Common myeloid progenitor, CD34-positive (primary cell): ENCODE results near the gene LSM10.

Experiments
- CTCF ChIA-PET: fragments of 350-600 bp; sonication (Branson Sonifier 250); formaldehyde crosslinking; loops from one replicate; lab custom pipeline; 2021; ENCODE audit warnings: antibody characterized with exemption; lab: Charles Lee
- POLR2A ChIA-PET: fragments of 350-600 bp; sonication (Branson Sonifier 250); formaldehyde crosslinking; loops from one replicate; lab custom pipeline; 2021; ENCODE audit warnings: antibody characterized with exemption; lab: Charles Lee
- DNase-seq, 3 donors: peaks; one replicate each; pipeline versions ENCODE4 v3.0.0 to v3.0.0-alpha.2; 2013
- H3K27ac ChIP-seq, 2 experiments: 1 replicate in 1 of 2; 2 replicates in 1 of 2; pipeline ENCODE4 v1.7.0; 2013; ENCODE audit warnings: inconsistent platforms in 2 of 2, low read length in 2 of 2, mild to moderate bottlenecking in 2 of 2, low read depth in 1 of 2, moderate library complexity in 1 of 2; ENCODE audit not compliant: severe bottlenecking in 2 of 2, insufficient read depth in 1 of 2, poor library complexity in 1 of 2
- H3K27me3 ChIP-seq, 5 experiments: replicated peaks in 2 of 5; 1 replicate in 3 of 5; 2 replicates in 2 of 5; pipeline versions ENCODE4 v1.6.1 to v1.7.0; 2013; ENCODE audit warnings: low read length in 4 of 5, mild to moderate bottlenecking in 2 of 5, moderate library complexity in 2 of 5, inconsistent platforms in 1 of 5; ENCODE audit not compliant: insufficient read depth in 5 of 5, control insufficient read depth in 4 of 5
- H3K36me3 ChIP-seq, 4 experiments: 1 replicate in 2 of 4; 2 replicates in 2 of 4; pipeline versions ENCODE4 v1.6.1 to v1.7.0; 2013; ENCODE audit warnings: low read length in 3 of 4, control low read depth in 1 of 4, mild to moderate bottlenecking in 1 of 4; ENCODE audit not compliant: control insufficient read depth in 4 of 4, insufficient read depth in 4 of 4
- H3K4me1 ChIP-seq, 4 experiments: 1 replicate in 3 of 4; 2 replicates in 1 of 4; pipeline versions ENCODE4 v1.6.1 to v1.7.1; 2013; ENCODE audit warnings: low read length in 3 of 4, mild to moderate bottlenecking in 3 of 4, control low read depth in 1 of 4, inconsistent platforms in 1 of 4, moderate library complexity in 1 of 4; ENCODE audit not compliant: control insufficient read depth in 4 of 4, insufficient read depth in 4 of 4; ENCODE audit errors: control extremely low read depth in 1 of 4
- H3K4me3 ChIP-seq, 7 experiments: 1 replicate in 4 of 7; 2 replicates in 3 of 7; pipeline versions ENCODE4 v1.5.1 to v1.7.0; 2013; ENCODE audit warnings: mild to moderate bottlenecking in 7 of 7, low read length in 6 of 7, moderate library complexity in 6 of 7, inconsistent platforms in 2 of 7, low read depth in 2 of 7, control low read depth in 1 of 7; ENCODE audit not compliant: insufficient read depth in 4 of 7, control insufficient read depth in 1 of 7; ENCODE audit errors: extremely low read depth in 1 of 7
- H3K9me3 ChIP-seq, 5 experiments: 1 replicate in 4 of 5; 2 replicates in 1 of 5; pipeline versions ENCODE4 v1.6.1 to v1.7.1; 2013; ENCODE audit warnings: low read length in 4 of 5, mild to moderate bottlenecking in 2 of 5, inconsistent platforms in 1 of 5, low read depth in 1 of 5, moderate library complexity in 1 of 5; ENCODE audit not compliant: control insufficient read depth in 4 of 5, insufficient read depth in 2 of 5; ENCODE audit errors: control extremely low read depth in 1 of 5
- WGBS: methylation state at CpG from one replicate; pipeline ENCODE4 v1.1.5; 2013; ENCODE audit not compliant: insufficient coverage; 5-methylcytosine and 5-hydroxymethylcytosine counted together

LSM10 gene

GRCh38 chr1:36415661-36416326 lies 18.1 kb upstream of the LSM10 start:
- Histone ChIP-seq H3K9me3 (peaks cover 0 to 4% (median 0%) of the 10 kb centered on the region in 5 experiments), H3K27ac (no peak overlapping the region), H3K27me3 (no peaks in the 10 kb centered on the region), H3K4me3 (no peak overlapping the region), H3K4me1 (peaks cover 4 to 11% (median 6%) of the 10 kb centered on the region in 4 experiments), H3K36me3 (no peaks in the 10 kb centered on the region)
- 100% methylated on average over 13 of the region's 15 CpGs for WGBS
- DNase-seq, result no peak
- CTCF ChIA-PET, result interaction anchor here (0.7 to 5.8 kb wide), 2 partner anchors 49 to 72 kb away, joined by 3 to 86 read pairs; no protein-coding TSS in a partner anchor
- POLR2A ChIA-PET, result no interaction called here

GRCh38 chr1:36414384-36414783 lies 16.7 kb upstream of the LSM10 start:
- Histone ChIP-seq H3K9me3 (peaks cover 0 to 4% (median 0%) of the 10 kb centered on the region in 5 experiments), H3K27me3 (no peaks in the 10 kb centered on the region), H3K4me1 (peaks cover 0 to 6% (median 3%) of the 10 kb centered on the region in 4 experiments), H3K27ac (no peak overlapping the region), H3K36me3 (peaks cover 0 to 2% (median 0%) of the 10 kb centered on the region in 4 experiments), H3K4me3 (no peak overlapping the region)
- DNase-seq, result no peak
- POLR2A ChIA-PET, result no interaction called here
- WGBS, result 89% methylated on average over 3 of the region's 4 CpGs
- CTCF ChIA-PET, result interaction anchor here (1.2 to 4.1 kb wide), 4 partner anchors 30 to 72 kb away, joined by 3 to 23 read pairs (median 6); no protein-coding TSS in a partner anchor

- DNase-seq, result peak; percentile 47 to 86 (median 78)
- CTCF ChIA-PET, result interaction anchor here (0.6 to 4.1 kb wide), 10 partner anchors 8 to 70 kb away, joined by 3 to 23 read pairs (median 5); no protein-coding TSS in a partner anchor
- H3K36me3 ChIP-seq, result peaks cover 0 to 5% (median 2%) of the 10 kb centered on the region in 4 experiments
Observed at GRCh38 chr1:36411674-36412648, 14.3 kb upstream of the LSM10 start.

GRCh38 chr1:36408479-36408878 lies 10.8 kb upstream of the LSM10 start:
- H3K27ac ChIP-seq, result no peak overlapping the region
- no peaks in the 10 kb centered on the region for H3K27me3 ChIP-seq
- no peaks in the 10 kb centered on the region for H3K9me3 ChIP-seq
- 100% methylated on average over 2 of the region's 2 CpGs for WGBS
- no peak for DNase-seq
- CTCF ChIA-PET, result interaction anchor here (2.1 kb wide), 1 partner anchor 22 kb away, joined by 7 read pairs; no protein-coding TSS in a partner anchor
- peaks cover 0 to 6% (median 3%) of the 10 kb centered on the region in 4 experiments for H3K4me1 ChIP-seq
- H3K36me3 ChIP-seq, result peaks cover 0 to 7% (median 2%) of the 10 kb centered on the region in 4 experiments
- POLR2A ChIA-PET, result no interaction called here
- H3K4me3 ChIP-seq, result no peak overlapping the region

More at GRCh38 chr1:36411674-36412648, 14.3 kb upstream of the LSM10 start:
- Histone ChIP-seq H3K27me3 (no peaks in the 10 kb centered on the region), H3K27ac (no peak overlapping the region), H3K4me3 (peak overlapping the region in 1 of 7 experiments; percentile 4), H3K9me3 (peaks cover 0 to 4% (median 0%) of the 10 kb centered on the region in 5 experiments), H3K4me1 (peaks cover 0 to 6% (median 3%) of the 10 kb centered on the region in 4 experiments)
- POLR2A ChIA-PET, result interaction anchor here (0.7 kb wide), 1 partner anchor 47 kb away, joined by 4 read pairs; no protein-coding TSS in a partner anchor
- 93% methylated on average over 4 of the region's 11 CpGs for WGBS

GRCh38 chr1:36406440-36406839 lies 8.7 kb upstream of the LSM10 start:
- H3K27me3 ChIP-seq, result no peaks in the 10 kb centered on the region
- peaks cover 0 to 5% (median 2%) of the 10 kb centered on the region in 4 experiments for H3K4me1 ChIP-seq
- H3K36me3 ChIP-seq, result peaks cover 0 to 7% (median 2%) of the 10 kb centered on the region in 4 experiments
- no peak overlapping the region for H3K27ac ChIP-seq
- ChIA-PET POLR2A (no interaction called here), CTCF (no interaction called here)
- WGBS, result 100% methylated on average over 1 of the region's 1 CpG
- no peak for DNase-seq
- no peak overlapping the region for H3K4me3 ChIP-seq
- peaks cover 0 to under 1% (median 0%) of the 10 kb centered on the region in 5 experiments for H3K9me3 ChIP-seq

GRCh38 chr1:36402504-36402890 lies 4.8 kb upstream of the LSM10 start:
- Histone ChIP-seq H3K4me3 (no peak overlapping the region), H3K9me3 (peaks cover 0 to 2% (median 0%) of the 10 kb centered on the region in 5 experiments), H3K27me3 (no peaks in the 10 kb centered on the region), H3K4me1 (peaks cover 0 to 23% (median 17%) of the 10 kb centered on the region in 4 experiments), H3K36me3 (peaks cover 0 to 5% (median 2%) of the 10 kb centered on the region in 4 experiments), H3K27ac (no peak overlapping the region)
- DNase-seq, result no peak
- POLR2A ChIA-PET, result no interaction called here
- 100% methylated on average over 1 of the region's 4 CpGs for WGBS
- CTCF ChIA-PET, result interaction anchor here (2.0 kb wide), 1 partner anchor 60 kb away, joined by 6 read pairs; no protein-coding TSS in a partner anchor
